Endodermal cell (in vitro differentiated cells): ENCODE measurements around the gene KCNE4. TPM values are rescaled to one million over a fixed set of nuclear protein-coding genes. Genes with fewer than 3 reads are reported as not detected.

Source experiments
- DNase-seq: peaks from one replicate; pipeline ENCODE4 v3.0.0-alpha.2; 2017
- H3K27ac ChIP-seq: 2 replicates; pipeline ENCODE4 v1.5.1; 2013; ENCODE audit warnings: mild to moderate bottlenecking, low read depth, low read length, moderate library complexity
- H3K27me3 ChIP-seq: 2 replicates; pipeline ENCODE4 v1.6.1; 2013; ENCODE audit warnings: mild to moderate bottlenecking, low read length, moderate library complexity; ENCODE audit not compliant: insufficient read depth, control insufficient read depth, poor library complexity, severe bottlenecking
- H3K36me3 ChIP-seq: 2 replicates; pipeline ENCODE4 v1.7.0; 2013; ENCODE audit warnings: mild to moderate bottlenecking, low read length, moderate library complexity; ENCODE audit not compliant: control insufficient read depth, insufficient read depth
- H3K4me1 ChIP-seq: one replicate; pipeline ENCODE4 v1.7.0; 2013; ENCODE audit warnings: low read length; ENCODE audit not compliant: control insufficient read depth, insufficient read depth
- H3K4me3 ChIP-seq: 2 replicates; pipeline ENCODE4 v1.5.1; 2013; ENCODE audit warnings: mild to moderate bottlenecking, low read length, moderate library complexity
- H3K9ac ChIP-seq: 2 replicates; pipeline ENCODE4 v1.6.1; 2013; ENCODE audit warnings: mild to moderate bottlenecking, low read length, moderate library complexity; ENCODE audit not compliant: poor library complexity, severe bottlenecking; ENCODE audit errors: extremely low read depth
- H3K9me3 ChIP-seq: 2 replicates; pipeline ENCODE4 v1.6.1; 2013; ENCODE audit warnings: mild to moderate bottlenecking, low read length, moderate library complexity; ENCODE audit not compliant: control insufficient read depth
- H3K27ac Mint-ChIP-seq: 2 replicates; pipeline ENCODE4 v1.8.0; 2020; ENCODE audit warnings: mixed read lengths
- H3K27me3 Mint-ChIP-seq: 2 replicates; pipeline ENCODE4 v1.8.0; 2021; ENCODE audit warnings: mild to moderate bottlenecking, mixed read lengths; ENCODE audit not compliant: insufficient read depth
- H3K36me3 Mint-ChIP-seq: 2 replicates; pipeline ENCODE4 v1.8.0; 2020; ENCODE audit warnings: low read depth, mixed read lengths
- H3K4me1 Mint-ChIP-seq: 2 replicates; pipeline ENCODE4 v1.8.0; 2020; ENCODE audit warnings: mixed read lengths
- H3K4me3 Mint-ChIP-seq: 2 replicates; pipeline ENCODE4 v1.8.0; 2020; ENCODE audit warnings: mild to moderate bottlenecking, moderate library complexity, mixed read lengths
- H3K9me3 Mint-ChIP-seq: 2 replicates; pipeline ENCODE4 v1.8.0; 2020; ENCODE audit warnings: mild to moderate bottlenecking, mixed read lengths
- WGBS, 2 experiments: methylation state at CpG; one replicate each; pipeline versions ENCODE4 v1.1.5 to v1.1.7; 2013; ENCODE audit warnings: missing lambda C conversion rate in 2 of 2, mixed read lengths in 1 of 2; ENCODE audit not compliant: insufficient coverage in 1 of 2, insufficient read length in 1 of 2; 5-methylcytosine and 5-hydroxymethylcytosine counted together
- total RNA-seq, 2 donors: library from RNA; stranded (reverse); fragmentation: NEBNext Ultra II Directional in 1 of 2; extraction: Animal tissue kit (Norgen Biotek cat#: 25700) in 1 of 2; gene quantifications; 2 replicates in 1 of 2; 3 replicates in 1 of 2; pipeline ENCODE4 v1.2.1, GENCODE V29; 2021
- TF ChIP-seq, protein P1 (sequence below): fragments of 200-600 bp; sonication (generic); conservative IDR thresholded peaks from 2 replicates; pipeline ENCODE4 v1.5.0; 2021; ENCODE audit warnings: antibody characterized with exemption, mild to moderate bottlenecking

The KCNE4 gene
- total RNA-seq, 2 donors from 2014 or later: 0.22 TPM; not detected in 1

DNA sequence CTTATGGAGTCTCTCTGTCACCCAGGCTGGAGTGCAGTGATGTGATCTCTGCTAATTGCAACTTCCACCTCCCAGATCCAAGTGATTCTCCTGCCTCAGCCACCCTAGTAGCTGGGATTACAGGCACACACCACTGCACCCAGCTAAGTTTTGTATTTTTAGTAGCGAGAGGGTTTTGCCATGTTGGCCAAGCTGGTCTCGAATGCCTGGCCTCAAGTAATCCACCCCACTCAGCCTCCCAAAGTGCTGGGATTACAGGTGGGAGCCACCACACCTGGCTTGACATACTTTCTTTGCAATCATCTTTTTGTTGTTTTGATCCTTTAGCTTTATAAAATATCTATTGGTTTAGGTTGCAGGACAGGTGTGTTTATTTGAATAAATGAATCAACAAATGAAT is 9.7 kb upstream of the KCNE4 start:
- Mint-ChIP-seq H3K27ac (no peak overlapping the region), H3K4me1 (peaks cover 31% of the 10 kb centered on the region)
- WGBS, 2 experiments: 95% methylated on average over 2 of the region's 2 CpGs

DNA sequence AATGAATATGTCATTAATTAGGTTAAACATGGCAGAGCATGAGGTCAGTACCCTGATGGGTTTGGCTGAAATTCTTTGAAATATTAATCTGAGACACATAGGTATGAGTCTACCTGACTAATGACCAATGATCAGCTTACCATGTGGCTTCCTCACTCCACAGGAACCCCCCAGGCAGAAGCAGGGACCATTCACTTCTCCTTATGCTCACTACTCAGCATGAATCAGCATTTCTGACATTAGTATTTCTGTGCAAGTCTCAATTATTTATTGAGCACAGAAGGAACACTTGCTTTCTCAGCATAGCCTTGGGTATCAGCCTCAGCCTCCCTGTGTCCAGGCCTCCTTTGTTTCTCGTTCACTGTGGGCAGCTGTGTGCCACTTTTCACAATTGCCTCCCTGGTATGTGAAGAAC is 9.3 kb upstream of the KCNE4 start:
- Histone ChIP-seq H3K9me3 (no peaks in the 10 kb centered on the region), H3K36me3 (no peaks in the 10 kb centered on the region), H3K4me3 (no peak overlapping the region), H3K9ac (no peak overlapping the region), H3K27ac (no peak overlapping the region), H3K4me1 (peaks cover 3% of the 10 kb centered on the region), H3K27me3 (no peaks in the 10 kb centered on the region)
- 88 to 100% methylated on average over 1 of the region's 1 CpG for WGBS, 2 experiments
- Mint-ChIP-seq H3K27me3 (no peaks in the 10 kb centered on the region), H3K36me3 (no peaks in the 10 kb centered on the region), H3K4me3 (no peak overlapping the region), H3K9me3 (no peaks in the 10 kb centered on the region), H3K27ac (no peak overlapping the region), H3K4me1 (peaks cover 29% of the 10 kb centered on the region)
- DNase-seq: no peak
- TF ChIP-seq, protein P1, sequence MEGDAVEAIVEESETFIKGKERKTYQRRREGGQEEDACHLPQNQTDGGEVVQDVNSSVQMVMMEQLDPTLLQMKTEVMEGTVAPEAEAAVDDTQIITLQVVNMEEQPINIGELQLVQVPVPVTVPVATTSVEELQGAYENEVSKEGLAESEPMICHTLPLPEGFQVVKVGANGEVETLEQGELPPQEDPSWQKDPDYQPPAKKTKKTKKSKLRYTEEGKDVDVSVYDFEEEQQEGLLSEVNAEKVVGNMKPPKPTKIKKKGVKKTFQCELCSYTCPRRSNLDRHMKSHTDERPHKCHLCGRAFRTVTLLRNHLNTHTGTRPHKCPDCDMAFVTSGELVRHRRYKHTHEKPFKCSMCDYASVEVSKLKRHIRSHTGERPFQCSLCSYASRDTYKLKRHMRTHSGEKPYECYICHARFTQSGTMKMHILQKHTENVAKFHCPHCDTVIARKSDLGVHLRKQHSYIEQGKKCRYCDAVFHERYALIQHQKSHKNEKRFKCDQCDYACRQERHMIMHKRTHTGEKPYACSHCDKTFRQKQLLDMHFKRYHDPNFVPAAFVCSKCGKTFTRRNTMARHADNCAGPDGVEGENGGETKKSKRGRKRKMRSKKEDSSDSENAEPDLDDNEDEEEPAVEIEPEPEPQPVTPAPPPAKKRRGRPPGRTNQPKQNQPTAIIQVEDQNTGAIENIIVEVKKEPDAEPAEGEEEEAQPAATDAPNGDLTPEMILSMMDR: no peak

More for the DNA sequence above, 9.7 kb upstream of the KCNE4 start:
- H3K9ac ChIP-seq: no peak overlapping the region
- H3K27me3 ChIP-seq: no peaks in the 10 kb centered on the region
- H3K4me1 ChIP-seq: peaks cover 3% of the 10 kb centered on the region
- no peak overlapping the region for H3K27ac ChIP-seq
- TF ChIP-seq, protein P1: no peak
- no peak for DNase-seq
- Mint-ChIP-seq H3K36me3 (no peaks in the 10 kb centered on the region), H3K4me3 (no peak overlapping the region), H3K27me3 (no peaks in the 10 kb centered on the region), H3K9me3 (no peaks in the 10 kb centered on the region)
- H3K4me3 ChIP-seq: no peak overlapping the region
- H3K9me3 ChIP-seq: no peaks in the 10 kb centered on the region
- no peaks in the 10 kb centered on the region for H3K36me3 ChIP-seq

DNA sequence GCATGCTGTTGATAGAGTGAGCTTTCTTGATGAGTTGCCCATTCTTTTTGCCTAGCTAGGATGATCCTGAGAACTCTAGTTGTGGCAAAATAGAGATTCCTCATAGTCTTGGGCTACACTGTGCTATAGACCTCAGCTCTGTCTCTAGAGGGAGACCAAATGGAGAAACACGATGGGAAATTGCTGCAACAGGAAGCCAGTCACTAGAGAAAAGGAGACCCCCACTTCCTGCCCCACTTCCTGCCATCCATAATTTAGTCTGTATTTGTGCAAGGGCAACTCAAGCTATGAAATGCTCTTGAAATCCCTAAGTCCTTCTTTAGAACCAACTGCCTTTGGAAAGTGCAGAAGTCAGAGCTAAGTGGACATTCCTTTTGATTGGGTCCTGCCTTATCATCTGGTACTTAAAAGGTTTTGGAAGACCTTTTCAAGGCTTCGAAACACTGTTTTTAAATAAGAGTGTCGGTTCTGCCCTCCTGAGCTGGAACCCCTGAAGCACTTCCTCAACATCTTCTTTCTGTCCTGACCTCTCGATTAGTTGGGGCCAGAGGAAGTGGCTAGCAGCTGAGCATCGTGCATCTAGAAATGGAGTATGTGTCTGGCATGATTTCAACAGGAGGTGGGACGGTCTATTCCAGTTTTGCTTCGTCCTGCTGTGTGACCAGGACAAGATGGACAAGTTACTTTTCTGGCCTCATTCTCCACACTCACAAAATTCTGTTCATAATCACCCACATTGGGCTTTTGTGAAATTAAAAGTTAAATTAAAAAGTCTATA is 8.6 kb upstream of the KCNE4 start:
- Mint-ChIP-seq H3K4me1 (peaks cover 23% of the 10 kb centered on the region), H3K27me3 (no peaks in the 10 kb centered on the region), H3K9me3 (no peaks in the 10 kb centered on the region), H3K27ac (no peak overlapping the region), H3K4me3 (no peak overlapping the region), H3K36me3 (no peaks in the 10 kb centered on the region)
- WGBS, 2 experiments: 89 to 97% methylated on average over 3 to 7 of the region's 7 CpGs
- H3K36me3 ChIP-seq: no peaks in the 10 kb centered on the region
- H3K27me3 ChIP-seq: no peaks in the 10 kb centered on the region
- DNase-seq: no peak
- H3K4me3 ChIP-seq: no peak overlapping the region
- no peaks in the 10 kb centered on the region for H3K9me3 ChIP-seq
- no peak overlapping the region for H3K27ac ChIP-seq
- H3K4me1 ChIP-seq: peaks cover 3% of the 10 kb centered on the region
- TF ChIP-seq, protein P1: no peak
- H3K9ac ChIP-seq: no peak overlapping the region
